GM23248 (cell line): ENCODE results near the gene ARHGEF7.

Experiments used
- EZH2 ChIP-seq: fragments of 200-600 bp; sonication (generic); IDR thresholded peaks from 2 replicates; pipeline ENCODE4 v1.6.1; 2018; ENCODE audit warnings: antibody characterized with exemption, mild to moderate bottlenecking; ENCODE audit not compliant: insufficient read depth, poor library complexity, severe bottlenecking
- EZH2phosphoT487 ChIP-seq: fragments of 200-600 bp; sonication (generic); IDR thresholded peaks from 2 replicates; pipeline ENCODE4 v1.6.1; 2018; ENCODE audit warnings: antibody characterized with exemption, moderate library complexity, mild to moderate bottlenecking, low read depth; ENCODE audit not compliant: insufficient read depth

DNA sequence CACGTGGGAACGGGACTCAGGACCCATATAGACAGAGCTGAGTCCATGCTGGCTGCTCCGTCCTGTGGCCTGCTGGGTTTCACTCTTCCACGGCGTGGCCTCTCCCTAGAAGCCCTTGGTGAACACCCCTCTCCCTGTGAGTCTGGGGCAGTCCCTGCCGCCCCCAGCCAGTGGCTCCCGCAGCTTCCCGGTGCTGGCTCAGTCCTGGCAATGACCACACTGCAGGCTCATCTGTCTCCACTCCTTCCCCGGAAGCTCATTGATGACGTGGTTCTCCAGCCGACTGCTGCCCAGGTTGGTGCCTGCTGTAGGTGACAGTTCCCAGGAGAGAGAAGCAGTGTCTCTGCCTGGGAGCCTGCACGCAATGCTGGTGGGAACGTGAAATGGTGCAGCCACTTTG is 203.3 kb downstream of the ARHGEF7 start:
- no peak for TF ChIP-seq EZH2phosphoT487
- no peak for TF ChIP-seq EZH2
